ENCODE results near the gene NCOA5.

The NCOA5 gene

GRCh38 chr20:46118481-46119020 lies 28.8 kb upstream of the NCOA5 start:
- H3K27me3 ChIP-seq (replicated peaks; ENCODE audit: control insufficient read depth, insufficient read depth, low read length): peaks cover 6% of the 10 kb centered on the region

GRCh38 chr20:46117704-46118467 lies 28.1 kb upstream of the NCOA5 start, which contains the start of gene CD40:
Gene CD40, plus strand, starts transcription at chr20:46118314. Its CDS starts 30 bp downstream, at chr20:46118344.
- no peak for DNase-seq (ENCODE audit: low read depth)

More at GRCh38 chr20:46118481-46119020, 28.8 kb upstream of the NCOA5 start:
- peaks cover 22% of the 10 kb centered on the region for H3K4me1 ChIP-seq (ENCODE audit: control insufficient read depth, insufficient read depth, low read length)
- H3K36me3 ChIP-seq (ENCODE audit: control insufficient read depth, insufficient read depth, low read length, severe bottlenecking): peaks cover 6% of the 10 kb centered on the region
- no peak for DNase-seq (ENCODE audit: low read depth)
- peak overlapping the region; percentile 61 for H3K9ac ChIP-seq (ENCODE audit: low read length)
- no peaks in the 10 kb centered on the region for H3K9me3 ChIP-seq (ENCODE audit: control insufficient read depth, low read length)
- peak overlapping the region; percentile 78 for H3K4me3 ChIP-seq (ENCODE audit: low read length)

GRCh38 chr20:46114449-46114848 lies 24.7 kb upstream of the NCOA5 start:
- Histone ChIP-seq H3K9me3 (ENCODE audit: control insufficient read depth, low read length) (no peaks in the 10 kb centered on the region), H3K27me3 (replicated peaks; ENCODE audit: control insufficient read depth, insufficient read depth, low read length) (peaks cover 10% of the 10 kb centered on the region), H3K9ac (ENCODE audit: low read length) (no peak overlapping the region), H3K4me3 (ENCODE audit: low read length) (no peak overlapping the region), H3K4me1 (ENCODE audit: control insufficient read depth, insufficient read depth, low read length) (peaks cover 7% of the 10 kb centered on the region), H3K36me3 (ENCODE audit: control insufficient read depth, insufficient read depth, low read length, severe bottlenecking) (no peaks in the 10 kb centered on the region)
- DNase-seq (ENCODE audit: low read depth): no peak

More at GRCh38 chr20:46117704-46118467, 28.1 kb upstream of the NCOA5 start, which contains the start of gene CD40:
- Histone ChIP-seq H3K27me3 (replicated peaks; ENCODE audit: control insufficient read depth, insufficient read depth, low read length) (peaks cover 7% of the 10 kb centered on the region), H3K4me1 (ENCODE audit: control insufficient read depth, insufficient read depth, low read length) (peaks cover 22% of the 10 kb centered on the region), H3K36me3 (ENCODE audit: control insufficient read depth, insufficient read depth, low read length, severe bottlenecking) (no peaks in the 10 kb centered on the region), H3K4me3 (ENCODE audit: low read length) (peak within 1 kb of the TSS; percentile 78), H3K9me3 (ENCODE audit: control insufficient read depth, low read length) (no peaks in the 10 kb centered on the region), H3K9ac (ENCODE audit: low read length) (peak within 1 kb of the TSS; percentile 61)

GRCh38 chr20:46113113-46113470 lies 23.3 kb upstream of the NCOA5 start:
- Histone ChIP-seq H3K9me3 (ENCODE audit: control insufficient read depth, low read length) (no peaks in the 10 kb centered on the region), H3K27me3 (replicated peaks; ENCODE audit: control insufficient read depth, insufficient read depth, low read length) (peaks cover 14% of the 10 kb centered on the region), H3K9ac (ENCODE audit: low read length) (no peak overlapping the region), H3K36me3 (ENCODE audit: control insufficient read depth, insufficient read depth, low read length, severe bottlenecking) (no peaks in the 10 kb centered on the region), H3K4me1 (ENCODE audit: control insufficient read depth, insufficient read depth, low read length) (peaks cover 7% of the 10 kb centered on the region), H3K4me3 (ENCODE audit: low read length) (no peak overlapping the region)
- DNase-seq (ENCODE audit: low read depth): no peak

GRCh38 chr20:46112430-46113112 lies 22.8 kb upstream of the NCOA5 start:
- Histone ChIP-seq H3K36me3 (ENCODE audit: control insufficient read depth, insufficient read depth, low read length, severe bottlenecking) (no peaks in the 10 kb centered on the region), H3K4me1 (ENCODE audit: control insufficient read depth, insufficient read depth, low read length) (peaks cover 5% of the 10 kb centered on the region), H3K9me3 (ENCODE audit: control insufficient read depth, low read length) (no peaks in the 10 kb centered on the region), H3K9ac (ENCODE audit: low read length) (no peak overlapping the region), H3K4me3 (ENCODE audit: low read length) (no peak overlapping the region), H3K27me3 (replicated peaks; ENCODE audit: control insufficient read depth, insufficient read depth, low read length) (peaks cover 19% of the 10 kb centered on the region)
- DNase-seq (ENCODE audit: low read depth): no peak

- no peak for DNase-seq (ENCODE audit: low read depth)
- H3K4me1 ChIP-seq (ENCODE audit: control insufficient read depth, insufficient read depth, low read length): peaks cover 2% of the 10 kb centered on the region
- no peaks in the 10 kb centered on the region for H3K36me3 ChIP-seq (ENCODE audit: control insufficient read depth, insufficient read depth, low read length, severe bottlenecking)
- no peaks in the 10 kb centered on the region for H3K9me3 ChIP-seq (ENCODE audit: control insufficient read depth, low read length)
- no peak overlapping the region for H3K9ac ChIP-seq (ENCODE audit: low read length)
- H3K27me3 ChIP-seq (replicated peaks; ENCODE audit: control insufficient read depth, insufficient read depth, low read length): peaks cover 26% of the 10 kb centered on the region
- H3K4me3 ChIP-seq (ENCODE audit: low read length): no peak overlapping the region
Measured at GRCh38 chr20:46111836-46112212, 22.1 kb upstream of the NCOA5 start.

- H3K9me3 ChIP-seq (ENCODE audit: control insufficient read depth, low read length): no peaks in the 10 kb centered on the region
- peaks cover 30% of the 10 kb centered on the region for H3K27me3 ChIP-seq (replicated peaks; ENCODE audit: control insufficient read depth, insufficient read depth, low read length)
- H3K36me3 ChIP-seq (ENCODE audit: control insufficient read depth, insufficient read depth, low read length, severe bottlenecking): no peaks in the 10 kb centered on the region
Measured at GRCh38 chr20:46111028-46111835, 21.5 kb upstream of the NCOA5 start.

GRCh38 chr20:46108976-46109375 lies 19.2 kb upstream of the NCOA5 start:
- H3K36me3 ChIP-seq (ENCODE audit: control insufficient read depth, insufficient read depth, low read length, severe bottlenecking): no peaks in the 10 kb centered on the region
- H3K27me3 ChIP-seq (replicated peaks; ENCODE audit: control insufficient read depth, insufficient read depth, low read length): peaks cover 44% of the 10 kb centered on the region
- no peak overlapping the region for H3K9ac ChIP-seq (ENCODE audit: low read length)
- peaks cover 2% of the 10 kb centered on the region for H3K4me1 ChIP-seq (ENCODE audit: control insufficient read depth, insufficient read depth, low read length)
- H3K9me3 ChIP-seq (ENCODE audit: control insufficient read depth, low read length): peaks cover 5% of the 10 kb centered on the region
- DNase-seq (ENCODE audit: low read depth): no peak
- H3K4me3 ChIP-seq (ENCODE audit: low read length): no peak overlapping the region

More at GRCh38 chr20:46111028-46111835, 21.5 kb upstream of the NCOA5 start:
- H3K4me1 ChIP-seq (ENCODE audit: control insufficient read depth, insufficient read depth, low read length): peaks cover 2% of the 10 kb centered on the region
- DNase-seq (ENCODE audit: low read depth): no peak
- H3K4me3 ChIP-seq (ENCODE audit: low read length): no peak overlapping the region
- no peak overlapping the region for H3K9ac ChIP-seq (ENCODE audit: low read length)

GRCh38 chr20:46108435-46108841 lies 18.7 kb upstream of the NCOA5 start:
- peaks cover 2% of the 10 kb centered on the region for H3K4me1 ChIP-seq (ENCODE audit: control insufficient read depth, insufficient read depth, low read length)
- peaks cover 43% of the 10 kb centered on the region for H3K27me3 ChIP-seq (replicated peaks; ENCODE audit: control insufficient read depth, insufficient read depth, low read length)
- H3K36me3 ChIP-seq (ENCODE audit: control insufficient read depth, insufficient read depth, low read length, severe bottlenecking): no peaks in the 10 kb centered on the region
- no peak for DNase-seq (ENCODE audit: low read depth)
- no peak overlapping the region for H3K9ac ChIP-seq (ENCODE audit: low read length)
- peaks cover 5% of the 10 kb centered on the region for H3K9me3 ChIP-seq (ENCODE audit: control insufficient read depth, low read length)
- H3K4me3 ChIP-seq (ENCODE audit: low read length): no peak overlapping the region

GRCh38 chr20:46107061-46107460 lies 17.3 kb upstream of the NCOA5 start:
- no peak overlapping the region for H3K9ac ChIP-seq (ENCODE audit: low read length)
- no peak for DNase-seq (ENCODE audit: low read depth)
- H3K9me3 ChIP-seq (ENCODE audit: control insufficient read depth, low read length): peaks cover 8% of the 10 kb centered on the region
- H3K4me1 ChIP-seq (ENCODE audit: control insufficient read depth, insufficient read depth, low read length): peaks cover 2% of the 10 kb centered on the region
- H3K4me3 ChIP-seq (ENCODE audit: low read length): no peak overlapping the region
- peaks cover 46% of the 10 kb centered on the region for H3K27me3 ChIP-seq (replicated peaks; ENCODE audit: control insufficient read depth, insufficient read depth, low read length)
- no peaks in the 10 kb centered on the region for H3K36me3 ChIP-seq (ENCODE audit: control insufficient read depth, insufficient read depth, low read length, severe bottlenecking)

- peaks cover 66% of the 10 kb centered on the region for H3K27me3 ChIP-seq (replicated peaks; ENCODE audit: control insufficient read depth, insufficient read depth, low read length)
- no peak for DNase-seq (ENCODE audit: low read depth)
- H3K9ac ChIP-seq (ENCODE audit: low read length): no peak overlapping the region
Measured at GRCh38 chr20:46104262-46104661, 14.5 kb upstream of the NCOA5 start.

More at GRCh38 chr20:46104262-46104661, 14.5 kb upstream of the NCOA5 start:
- Histone ChIP-seq H3K36me3 (ENCODE audit: control insufficient read depth, insufficient read depth, low read length, severe bottlenecking) (no peaks in the 10 kb centered on the region), H3K4me3 (ENCODE audit: low read length) (no peak overlapping the region), H3K9me3 (ENCODE audit: control insufficient read depth, low read length) (peaks cover 8% of the 10 kb centered on the region), H3K4me1 (ENCODE audit: control insufficient read depth, insufficient read depth, low read length) (no peaks in the 10 kb centered on the region)

Measured in adipocyte (in vitro differentiated cells).